HepG2 (cell line): Measurements from ENCODE around the gene UNC93A. TPM values are rescaled to one million over a fixed set of nuclear protein-coding genes. Genes with fewer than 3 reads are reported as not detected.

Source experiments
- DPF2 ChIP-seq: sonication (generic); formaldehyde crosslinking; IDR thresholded peaks from 2 replicates; pipeline ENCODE4 v1.4.0; 2020; ENCODE audit warnings: mild to moderate bottlenecking, low read depth, missing genetic modification reagents, borderline replicate concordance
- GLI4 ChIP-seq: sonication (generic); formaldehyde crosslinking; IDR thresholded peaks from 2 replicates; pipeline ENCODE4 v1.5.1; 2020; ENCODE audit warnings: missing genetic modification reagents, mild to moderate bottlenecking, moderate library complexity, borderline replicate concordance
- HOXA5 ChIP-seq: sonication (generic); formaldehyde crosslinking; IDR thresholded peaks from 2 replicates; pipeline ENCODE4 v1.4.0; 2020; ENCODE audit warnings: missing genetic modification reagents
- IRF1 ChIP-seq: sonication (generic); formaldehyde crosslinking; IDR thresholded peaks from 2 replicates; pipeline ENCODE4 v1.4.0; 2020; ENCODE audit warnings: low read depth, mild to moderate bottlenecking, missing genetic modification reagents
- KAT7 ChIP-seq: IDR thresholded peaks from 2 replicates; pipeline ENCODE4 v1.6.1; 2018; ENCODE audit warnings: borderline replicate concordance, missing compliant biosample characterization
- MNT ChIP-seq: fragments of 450-650 bp; IDR thresholded peaks from 2 replicates; pipeline ENCODE4 v1.6.1; 2016
- PCBP2 ChIP-seq: fragments of 200-400 bp; formaldehyde crosslinking; optimal IDR thresholded peaks from 2 replicates; pipeline ENCODE3; 2018; ENCODE audit warnings: low read length, low read depth; ENCODE audit not compliant: poor library complexity, severe bottlenecking
- RAD51 ChIP-seq: fragments of 450-650 bp; IDR thresholded peaks from 2 replicates; pipeline ENCODE4 v1.6.1; 2016; ENCODE audit warnings: borderline replicate concordance
- SOX6 ChIP-seq, 2 experiments: fragments of 450-650 bp in 1 of 2; sonication (generic) in 1 of 2; formaldehyde crosslinking in 1 of 2; IDR thresholded peaks; 2 replicates each; pipeline versions ENCODE4 v1.4.0 to v1.6.1; 2017 to 2020; ENCODE audit warnings: antibody characterized with exemption in 1 of 2, mild to moderate bottlenecking in 1 of 2, missing genetic modification reagents in 1 of 2
- SP4 ChIP-seq: sonication (generic); formaldehyde crosslinking; IDR thresholded peaks from 2 replicates; pipeline ENCODE4 v1.8.1; 2023; ENCODE audit warnings: mild to moderate bottlenecking, missing genetic modification reagents
- ZBTB3 ChIP-seq: sonication (generic); formaldehyde crosslinking; IDR thresholded peaks from 2 replicates; pipeline ENCODE4 v1.4.0; 2020; ENCODE audit warnings: low read depth, mild to moderate bottlenecking, moderate library complexity, missing genetic modification reagents, borderline replicate concordance
- ZNF570 ChIP-seq: sonication (generic); formaldehyde crosslinking; IDR thresholded peaks from 2 replicates; pipeline ENCODE4 v1.4.0; 2020; ENCODE audit warnings: mild to moderate bottlenecking, missing genetic modification reagents, borderline replicate concordance
- ZNF580 ChIP-seq: IDR thresholded peaks from 2 replicates; pipeline ENCODE4 v1.6.1; 2016; ENCODE audit warnings: low read depth, borderline replicate concordance
- polyA plus RNA-seq, 8 experiments: library from polyadenylated mRNA; depleted of rRNA in 3 of 8; stranded (reverse) in 7 of 8; unstranded in 1 of 8; fragments of >200 nt; fragmentation: Illumina TruSeq in 4 of 8; extraction: Trizol in 4 of 8; gene quantifications; 2 replicates each; pipeline versions ENCODE4 v1.2.1 to v1.2.3, GENCODE V29; 2011 to 2016; ENCODE audit warnings: low read depth in 4 of 8, missing spikeins in 1 of 8, mixed read lengths in 1 of 8; ENCODE audit not compliant: insufficient read depth in 1 of 8
- total RNA-seq, 5 experiments: library from RNA; depleted of rRNA; stranded (reverse); fragments of >200 nt; fragmentation: Illumina TruSeq; extraction: Trizol; gene quantifications; 2 replicates each; pipeline ENCODE4 v1.2.3, GENCODE V29; 2016; ENCODE audit warnings: low read depth in 1 of 5
- TF ChIP-seq, protein P1 (sequence below): sonication (generic); formaldehyde crosslinking; IDR thresholded peaks from 2 replicates; pipeline ENCODE4 v1.5.0; 2020; ENCODE audit warnings: missing genetic modification reagents

Gene UNC93A
- total and polyA plus RNA-seq, 2 of the 13 experiments (the other 11 are each of a cell fraction or from before 2014, with no cell fraction given), result 11.0 to 42.7 TPM

GRCh38 chr6:167337675-167338449 is 46.7 kb downstream of the UNC93A start (continued):
- TF ChIP-seq SP4 (CRISPR knock-in tag) (0 out of 2 replicates have a peak, but pooled peaks have one; percentile 26), IRF1 (CRISPR knock-in tag) (no peak), DPF2 (CRISPR knock-in tag) (no peak), KAT7 (no peak), HOXA5 (CRISPR knock-in tag) (no peak), RAD51 (peak; percentile 36), MNT (peak; percentile 74; the same call in 1 of the 2 replicates), SOX6 (IDR thresholded peaks at IDR 0.05) (peak; percentile 84; the same call in 1 of the 2 replicates), SOX6 (CRISPR knock-in tag; IDR thresholded peaks at IDR 0.05) (no peak), ZNF570 (CRISPR knock-in tag) (no peak), ZBTB3 (CRISPR knock-in tag) (no peak), ZNF580 (CRISPR knock-in tag) (no peak), GLI4 (CRISPR knock-in tag) (no peak), PCBP2 (no peak)
- TF ChIP-seq, protein P1, sequence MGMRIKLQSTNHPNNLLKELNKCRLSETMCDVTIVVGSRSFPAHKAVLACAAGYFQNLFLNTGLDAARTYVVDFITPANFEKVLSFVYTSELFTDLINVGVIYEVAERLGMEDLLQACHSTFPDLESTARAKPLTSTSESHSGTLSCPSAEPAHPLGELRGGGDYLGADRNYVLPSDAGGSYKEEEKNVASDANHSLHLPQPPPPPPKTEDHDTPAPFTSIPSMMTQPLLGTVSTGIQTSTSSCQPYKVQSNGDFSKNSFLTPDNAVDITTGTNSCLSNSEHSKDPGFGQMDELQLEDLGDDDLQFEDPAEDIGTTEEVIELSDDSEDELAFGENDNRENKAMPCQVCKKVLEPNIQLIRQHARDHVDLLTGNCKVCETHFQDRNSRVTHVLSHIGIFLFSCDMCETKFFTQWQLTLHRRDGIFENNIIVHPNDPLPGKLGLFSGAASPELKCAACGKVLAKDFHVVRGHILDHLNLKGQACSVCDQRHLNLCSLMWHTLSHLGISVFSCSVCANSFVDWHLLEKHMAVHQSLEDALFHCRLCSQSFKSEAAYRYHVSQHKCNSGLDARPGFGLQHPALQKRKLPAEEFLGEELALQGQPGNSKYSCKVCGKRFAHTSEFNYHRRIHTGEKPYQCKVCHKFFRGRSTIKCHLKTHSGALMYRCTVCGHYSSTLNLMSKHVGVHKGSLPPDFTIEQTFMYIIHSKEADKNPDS (CRISPR knock-in tag), result peak; percentile 60; the same call in 1 of the 2 replicates
